Endothelial cell of umbilical vein (primary cell): Measurements from ENCODE around the gene NXF2. TPM values are rescaled to one million over a fixed set of nuclear protein-coding genes. Genes with fewer than 3 reads are reported as not detected.

ENCODE experiments used
- BruUV-seq: library from RNA; stranded (reverse); fragments of 400-500 nt; replicated peaks from 2 replicates; lab custom pipeline; 2021; lab: Mats Ljungman, UMichigan
- CTCF ChIA-PET: fragments of 300-600, 350-600 bp; sonication (Branson Sonifier 250); formaldehyde crosslinking; loops from one replicate; lab custom pipeline; 2021; ENCODE audit warnings: antibody characterized with exemption, inconsistent platforms; lab: Charles Lee
- POLR2A ChIA-PET: fragments of 300-600, 350-600 bp; sonication (Branson Sonifier 250); formaldehyde crosslinking; loops from one replicate; lab custom pipeline; 2021; ENCODE audit warnings: antibody characterized with exemption, inconsistent platforms; lab: Charles Lee
- DNase-seq: peaks from one replicate; pipeline ENCODE4 v3.0.0-alpha.2; 2011; ENCODE audit warnings: low read depth, low spot score
- FAIRE-seq: peaks from 2 replicates; lab custom pipeline; 2011; peaks lifted over from hg19 to GRCh38; lab: Jason Lieb, UNC
- H2AFZ ChIP-seq: 2 replicates; pipeline ENCODE4 v1.6.0; 2012; ENCODE audit warnings: low read depth, low read length, control low read depth, inconsistent platforms
- H3K27ac ChIP-seq: 2 replicates; pipeline ENCODE4 v1.5.1; 2011; ENCODE audit warnings: low read depth, mild to moderate bottlenecking, control low read depth, low read length, moderate library complexity; ENCODE audit not compliant: insufficient read depth
- H3K27me3 ChIP-seq, 2 experiments: 2 replicates each; pipeline versions ENCODE4 v1.6.0 to v1.6.1; 2011; ENCODE audit warnings: low read length in 2 of 2, mixed read lengths in 1 of 2; ENCODE audit not compliant: control insufficient read depth in 2 of 2, insufficient read depth in 2 of 2
- H3K36me3 ChIP-seq, 2 experiments: 2 replicates in 1 of 2; 3 replicates in 1 of 2; pipeline ENCODE4 v1.5.1; 2011; ENCODE audit warnings: low read length in 2 of 2, mild to moderate bottlenecking in 1 of 2, moderate library complexity in 1 of 2; ENCODE audit not compliant: control insufficient read depth in 2 of 2, insufficient read depth in 2 of 2; ENCODE audit errors: extremely low read depth in 1 of 2
- H3K4me1 ChIP-seq: 3 replicates; pipeline ENCODE4 v1.5.1; 2011; ENCODE audit warnings: mild to moderate bottlenecking, low read length; ENCODE audit not compliant: control insufficient read depth, insufficient read depth; ENCODE audit errors: extremely low read depth
- H3K4me2 ChIP-seq: 2 replicates; pipeline ENCODE4 v1.6.1; 2011; ENCODE audit warnings: low read length, control low read depth, mixed read lengths; ENCODE audit not compliant: insufficient read depth
- H3K4me3 ChIP-seq, 3 experiments: fragments of 200-600 bp in 1 of 3; sonication (generic), shearing (Covaris generic) in 1 of 3; replicated peaks in 1 of 3; 2 replicates each; pipeline ENCODE4 v1.5.1; 2011 to 2016; ENCODE audit warnings: control low read depth in 3 of 3, low read length in 3 of 3, mild to moderate bottlenecking in 2 of 3, inconsistent platforms in 1 of 3, low read depth in 1 of 3, moderate library complexity in 1 of 3; ENCODE audit not compliant: insufficient read depth in 1 of 3
- H3K79me2 ChIP-seq: 2 replicates; pipeline ENCODE4 v1.6.0; 2012; ENCODE audit warnings: low read length, inconsistent platforms; ENCODE audit not compliant: control insufficient read depth, insufficient read depth
- H3K9ac ChIP-seq: replicated peaks from 2 replicates; pipeline ENCODE3; 2011; ENCODE audit warnings: low read length, control low read depth; ENCODE audit not compliant: insufficient read depth; ENCODE audit errors: extremely low read depth
- H3K9me1 ChIP-seq: replicated peaks from 3 replicates; pipeline ENCODE4 v1.6.0; 2011; ENCODE audit warnings: mild to moderate bottlenecking, low read length; ENCODE audit not compliant: control insufficient read depth, insufficient read depth; ENCODE audit errors: extremely low read depth
- H3K9me3 ChIP-seq: replicated peaks from 2 replicates; pipeline ENCODE4 v1.5.1; 2012; ENCODE audit warnings: low read length, inconsistent platforms; ENCODE audit not compliant: control insufficient read depth, insufficient read depth
- H4K20me1 ChIP-seq: replicated peaks from 2 replicates; pipeline ENCODE3; 2011; ENCODE audit warnings: mild to moderate bottlenecking, low read length; ENCODE audit not compliant: control insufficient read depth, insufficient read depth; ENCODE audit errors: extremely low read depth
- FOS ChIP-seq: IDR thresholded peaks from 2 replicates; pipeline ENCODE4 v1.6.1; 2011; ENCODE audit warnings: mild to moderate bottlenecking, low read length, moderate library complexity, borderline replicate concordance; ENCODE audit not compliant: insufficient read depth
- GATA2 ChIP-seq: IDR thresholded peaks from 2 replicates; pipeline ENCODE4 v1.7.0; 2011; ENCODE audit warnings: low read depth, mild to moderate bottlenecking, moderate library complexity, mixed read lengths, low read length; ENCODE audit not compliant: insufficient read length, insufficient read depth
- dilution Hi-C: fragments of 300-500 bp; cut with MboI; formaldehyde crosslinking; loops from one replicate; pipeline ENCODE4 v1.15.0; 2019; ENCODE audit warnings: low sequenced_read_pairs; ENCODE audit not compliant: extremely low pct_ligation_motif_present
- intact Hi-C: fragments of 100-400 bp; cut with micrococcal nuclease; formaldehyde crosslinking; loops from one replicate; pipeline ENCODE4 v1.10.0; 2022
- polyA plus RNA-seq, 4 experiments: library from polyadenylated mRNA; depleted of rRNA in 3 of 4; stranded (reverse) in 3 of 4; unstranded in 1 of 4; fragments of >200 nt; gene quantifications; 2 replicates each; pipeline versions ENCODE4 v1.2.1 to v1.2.3, GENCODE V29; 2011 to 2012; ENCODE audit warnings: missing spikeins in 1 of 4
- total RNA-seq: library from RNA; stranded (reverse); gene quantifications from 2 replicates; pipeline ENCODE4 v1.2.3, GENCODE V29; 2021
- TF ChIP-seq, protein P1 (sequence below), 2 donors: IDR thresholded peaks; 1 replicate in 1 of 2; 2 replicates in 1 of 2; pipeline ENCODE4 v1.5.1; 2011; ENCODE audit warnings: low read length in 2 of 2, mild to moderate bottlenecking in 2 of 2, moderate library complexity in 2 of 2, control low read depth in 1 of 2, inconsistent platforms in 1 of 2, low read depth in 1 of 2; ENCODE audit not compliant: insufficient read depth in 1 of 2; ENCODE audit errors: extremely low read depth in 1 of 2

Gene NXF2
- total and polyA plus RNA-seq, 2 donors (not counting 3 experiments of a cell fraction or from before 2014, with no cell fraction given) = not detected

GRCh38 chrX:102341867-102342266 is 94.9 kb downstream of the NXF2 start:
- Histone ChIP-seq H3K27ac (no peak overlapping the region), H3K4me1 (no peaks in the 10 kb centered on the region), H3K9me3 (no peaks in the 10 kb centered on the region), H4K20me1 (no peaks in the 10 kb centered on the region), H2AFZ (no peak overlapping the region), H3K4me3 (no peak overlapping the region), H3K9ac (no peak overlapping the region), H3K36me3 (no peaks in the 10 kb centered on the region), H3K79me2 (no peaks in the 10 kb centered on the region), H3K9me1 (no peaks in the 10 kb centered on the region), H3K4me2 (no peak overlapping the region), H3K27me3 (no peaks in the 10 kb centered on the region)
- CTCF ChIA-PET = interaction anchor here (1.4 to 1.5 kb wide), 3 partner anchors 522 to 609 kb away, joined by 3 to 5 read pairs (median 4); no protein-coding TSS in a partner anchor
- no TSS peak for BruUV-seq
- POLR2A ChIA-PET = no interaction called here
- intact Hi-C loops = no loop called here
- TF ChIP-seq GATA2 = no peak
- TF ChIP-seq, protein P1, sequence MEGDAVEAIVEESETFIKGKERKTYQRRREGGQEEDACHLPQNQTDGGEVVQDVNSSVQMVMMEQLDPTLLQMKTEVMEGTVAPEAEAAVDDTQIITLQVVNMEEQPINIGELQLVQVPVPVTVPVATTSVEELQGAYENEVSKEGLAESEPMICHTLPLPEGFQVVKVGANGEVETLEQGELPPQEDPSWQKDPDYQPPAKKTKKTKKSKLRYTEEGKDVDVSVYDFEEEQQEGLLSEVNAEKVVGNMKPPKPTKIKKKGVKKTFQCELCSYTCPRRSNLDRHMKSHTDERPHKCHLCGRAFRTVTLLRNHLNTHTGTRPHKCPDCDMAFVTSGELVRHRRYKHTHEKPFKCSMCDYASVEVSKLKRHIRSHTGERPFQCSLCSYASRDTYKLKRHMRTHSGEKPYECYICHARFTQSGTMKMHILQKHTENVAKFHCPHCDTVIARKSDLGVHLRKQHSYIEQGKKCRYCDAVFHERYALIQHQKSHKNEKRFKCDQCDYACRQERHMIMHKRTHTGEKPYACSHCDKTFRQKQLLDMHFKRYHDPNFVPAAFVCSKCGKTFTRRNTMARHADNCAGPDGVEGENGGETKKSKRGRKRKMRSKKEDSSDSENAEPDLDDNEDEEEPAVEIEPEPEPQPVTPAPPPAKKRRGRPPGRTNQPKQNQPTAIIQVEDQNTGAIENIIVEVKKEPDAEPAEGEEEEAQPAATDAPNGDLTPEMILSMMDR (IDR thresholded peaks at IDR 0.05; ENCODE audit: extremely low read depth in 1 of 2, insufficient read depth in 1 of 2, low read depth in 1 of 2, low read length in 2 of 2) = peak in 1 of 2 donors; percentile 1
- dilution Hi-C loops = no loop called here
- FAIRE-seq (peak; percentile 63), DNase-seq (no peak)

DNA sequence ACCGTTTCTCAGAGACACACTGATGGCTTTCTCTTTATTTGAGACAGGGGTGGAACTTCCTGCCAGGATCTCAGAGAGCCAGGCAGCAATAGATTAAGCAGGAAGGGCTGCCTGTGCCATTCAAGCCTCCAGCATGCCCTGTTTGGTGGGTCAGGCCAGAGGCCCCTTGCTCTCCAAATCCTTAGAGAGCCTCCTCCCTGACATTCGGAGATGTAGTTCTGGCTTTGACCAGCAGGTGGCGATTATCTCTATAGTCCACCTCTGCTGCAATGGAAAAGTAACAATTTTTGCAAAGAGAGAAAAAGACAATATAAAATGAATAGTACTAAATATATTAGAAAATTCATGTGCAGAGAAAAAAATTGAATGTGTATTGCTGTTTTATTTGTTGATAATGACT is 98.9 kb downstream of the NXF2 start:
- no TSS peak for BruUV-seq
- Histone ChIP-seq H4K20me1 (no peaks in the 10 kb centered on the region), H3K4me3 (no peak overlapping the region), H3K9me3 (no peaks in the 10 kb centered on the region), H3K9me1 (no peaks in the 10 kb centered on the region), H2AFZ (no peak overlapping the region), H3K4me2 (no peak overlapping the region), H3K4me1 (no peaks in the 10 kb centered on the region), H3K27me3 (no peaks in the 10 kb centered on the region), H3K9ac (no peak overlapping the region), H3K36me3 (no peaks in the 10 kb centered on the region), H3K79me2 (no peaks in the 10 kb centered on the region), H3K27ac (no peak overlapping the region)
- ChIA-PET POLR2A (no interaction called here), CTCF (interaction anchor here (1.0 to 2.9 kb wide), 2 partner anchors 518 to 554 kb away, joined by 3 to 15 read pairs; no protein-coding TSS in a partner anchor)
- dilution Hi-C loops = no loop called here
- DNase-seq (peak; percentile 34), FAIRE-seq (peak; percentile 87)
- intact Hi-C loops = no loop called here
- no peak for TF ChIP-seq FOS
- TF ChIP-seq, protein P1 (IDR thresholded peaks at IDR 0.05; ENCODE audit: extremely low read depth in 1 of 2, insufficient read depth in 1 of 2, low read depth in 1 of 2, low read length in 2 of 2) = peak; percentile 29 to 53
